ENCODE data around the gene SV2B.

SV2B gene

GRCh38 chr15:91246998-91247397 is 146.9 kb downstream of the SV2B start:
- H3K4me3 ChIP-seq (ENCODE audit: low read length), result no peak overlapping the region
- DNase-seq (ENCODE audit: low read depth), result no peak
- TF ChIP-seq CTCF (IDR thresholded peaks at IDR 0.05; ENCODE audit: insufficient read depth, low read depth, low read length, missing control alignments), result no peak

DNA sequence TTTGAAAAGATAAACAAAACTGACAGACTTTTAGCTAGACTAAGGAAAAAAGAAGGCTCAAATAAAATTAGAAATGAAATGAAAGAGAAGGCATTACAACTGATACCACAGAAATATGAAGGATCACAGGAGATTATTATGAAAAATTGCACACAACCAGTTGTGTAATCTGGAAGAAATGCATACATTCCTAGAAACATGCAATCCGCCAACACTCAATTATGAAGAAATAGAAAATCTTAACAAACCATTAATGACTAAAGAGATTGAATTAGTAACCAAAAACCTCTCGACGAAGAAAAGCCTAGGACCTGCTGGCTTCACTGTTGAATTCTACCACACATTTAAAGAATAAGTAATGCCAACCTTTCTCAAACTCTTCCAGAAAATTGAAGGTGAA is 149.5 kb downstream of the SV2B start:
- DNase-seq (ENCODE audit: low read depth), result no peak
- H3K4me3 ChIP-seq (ENCODE audit: low read length), result no peak overlapping the region
- no peak for TF ChIP-seq CTCF (IDR thresholded peaks at IDR 0.05; ENCODE audit: insufficient read depth, low read depth, low read length, missing control alignments)

GRCh38 chr15:91252322-91252721 is 152.3 kb downstream of the SV2B start:
- no peak for DNase-seq (ENCODE audit: low read depth)
- no peak for TF ChIP-seq CTCF (IDR thresholded peaks at IDR 0.05; ENCODE audit: insufficient read depth, low read depth, low read length, missing control alignments)
- H3K4me3 ChIP-seq (ENCODE audit: low read length), result no peak overlapping the region

- no peak for DNase-seq (ENCODE audit: low read depth)
- H3K4me3 ChIP-seq (ENCODE audit: low read length), result no peak overlapping the region
- no peak for TF ChIP-seq CTCF (IDR thresholded peaks at IDR 0.05; ENCODE audit: insufficient read depth, low read depth, low read length, missing control alignments)
These were observed 152.7 kb downstream of the SV2B start for GRCh38 chr15:91252756-91253155.

DNA sequence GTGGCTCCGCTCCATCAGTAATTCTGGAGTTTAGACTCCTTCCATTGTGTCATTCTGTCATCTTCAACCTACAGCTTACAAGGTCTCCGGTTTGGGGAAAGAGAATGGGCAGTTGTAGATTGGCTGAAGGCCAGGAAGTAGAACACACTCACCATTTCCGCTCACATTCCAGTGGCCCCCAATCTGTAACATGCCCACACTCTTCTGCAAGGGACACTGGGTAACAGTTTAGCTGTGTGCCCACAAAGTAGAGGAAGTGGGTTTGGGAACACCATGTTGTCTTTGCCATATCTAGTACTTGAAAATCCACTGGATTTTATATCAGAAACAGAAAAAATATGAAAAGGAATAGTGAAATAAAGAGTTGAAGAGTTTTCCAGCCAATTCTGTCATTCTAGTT is 153.5 kb downstream of the SV2B start:
- DNase-seq (ENCODE audit: low read depth), result no peak
- no peak for TF ChIP-seq CTCF (IDR thresholded peaks at IDR 0.05; ENCODE audit: insufficient read depth, low read depth, low read length, missing control alignments)
- no peak overlapping the region for H3K4me3 ChIP-seq (ENCODE audit: low read length)

DNA sequence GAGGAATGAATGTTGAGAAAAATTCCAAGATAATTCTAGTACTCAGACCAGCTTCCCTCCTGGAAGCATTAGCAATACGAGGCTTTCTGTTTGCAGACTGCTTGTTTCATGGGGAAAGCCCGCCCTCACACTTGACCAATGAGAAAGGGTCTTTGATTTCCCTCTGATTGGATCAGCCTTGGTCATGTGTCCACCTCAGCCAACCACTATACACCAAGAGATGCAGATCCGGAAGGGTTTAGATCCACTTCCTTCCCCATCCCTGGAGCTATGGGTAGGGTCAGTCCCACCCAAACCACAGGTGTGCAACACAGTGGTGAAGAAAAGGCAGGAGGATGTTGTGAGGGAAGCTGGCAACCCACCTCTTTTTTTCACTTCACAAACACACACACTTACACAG is 154.7 kb downstream of the SV2B start:
- TF ChIP-seq CTCF (IDR thresholded peaks at IDR 0.05; ENCODE audit: insufficient read depth, low read depth, low read length, missing control alignments), result no peak
- H3K4me3 ChIP-seq (ENCODE audit: low read length), result no peak overlapping the region
- DNase-seq (ENCODE audit: low read depth), result no peak

DNA sequence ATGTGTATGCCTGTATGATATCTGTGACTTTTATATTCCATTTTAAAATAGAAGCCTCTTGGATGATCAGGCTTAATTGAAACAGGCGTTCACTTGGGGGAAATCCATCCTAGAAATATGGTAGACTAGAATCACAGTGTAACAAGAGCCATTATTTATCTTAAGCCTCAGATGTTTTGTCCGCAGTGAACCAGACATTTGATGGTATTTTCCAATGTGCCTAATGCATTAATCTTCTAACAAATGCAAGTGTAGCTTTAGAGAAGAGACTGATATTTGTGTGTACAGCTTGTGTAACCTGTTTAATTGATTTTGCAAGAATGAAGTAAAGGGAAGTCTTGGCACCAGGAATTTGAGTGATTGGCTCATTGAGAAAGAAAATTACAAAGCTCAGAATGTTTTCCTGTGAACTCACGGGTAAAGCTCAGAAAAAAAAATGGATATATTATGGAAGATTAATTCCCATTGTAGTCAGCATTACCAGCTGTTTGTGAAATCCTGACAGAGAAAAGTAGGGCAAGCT is 155.7 kb downstream of the SV2B start:
- H3K4me3 ChIP-seq (ENCODE audit: low read length), result no peak overlapping the region
- TF ChIP-seq CTCF (IDR thresholded peaks at IDR 0.05; ENCODE audit: insufficient read depth, low read depth, low read length, missing control alignments), result no peak
- no peak for DNase-seq (ENCODE audit: low read depth)

Data from epithelial cell of esophagus (primary cell).